Spinal cord (tissue), 10 donors: Measurements from ENCODE around the gene C10orf62. TPM values are rescaled to one million over a fixed set of nuclear protein-coding genes. Genes with fewer than 3 reads are reported as not detected.

Source experiments
- DNase-seq, 6 donors: peaks; one replicate each; pipeline versions ENCODE4 v3.0.0 to v3.0.0-alpha.2; 2013 to 2015; ENCODE audit warnings: low spot score in 6 of 6, low read depth in 4 of 6
- H3K27ac ChIP-seq: one replicate; pipeline ENCODE4 v1.5.1; 2013; ENCODE audit warnings: low read depth, low read length, control low read depth
- H3K27me3 ChIP-seq: one replicate; pipeline ENCODE4 v1.6.1; 2013; ENCODE audit warnings: low read length; ENCODE audit not compliant: control insufficient read depth, insufficient read depth
- H3K36me3 ChIP-seq: one replicate; pipeline ENCODE4 v1.6.1; 2013; ENCODE audit warnings: low read length; ENCODE audit not compliant: control insufficient read depth, insufficient read depth
- H3K4me1 ChIP-seq: one replicate; pipeline ENCODE4 v1.6.1; 2013; ENCODE audit warnings: low read length; ENCODE audit not compliant: control insufficient read depth, insufficient read depth
- H3K4me3 ChIP-seq: one replicate; pipeline ENCODE4 v1.5.1; 2013; ENCODE audit warnings: low read depth, low read length, control low read depth
- H3K9me3 ChIP-seq: one replicate; pipeline ENCODE4 v1.6.1; 2013; ENCODE audit warnings: low read length; ENCODE audit not compliant: control insufficient read depth, insufficient read depth
- WGBS: methylation state at CpG from one replicate; pipeline ENCODE4 v1.1.5; 2013; ENCODE audit warnings: missing lambda C conversion rate; ENCODE audit not compliant: insufficient coverage; 5-methylcytosine and 5-hydroxymethylcytosine counted together
- polyA plus RNA-seq, 2 donors: library from polyadenylated mRNA; unstranded; fragments of 120-200 nt; gene quantifications; one replicate each; pipeline ENCODE4 v1.2.1, GENCODE V29; 2013; ENCODE audit not compliant: insufficient read length in 2 of 2
- total RNA-seq, 2 donors: library from RNA; depleted of rRNA in 1 of 2; stranded (reverse); fragments of 120-200 nt in 1 of 2; fragments of >200 nt in 1 of 2; gene quantifications; one replicate each; pipeline versions ENCODE4 v1.2.3 to v1.2.4, GENCODE V29; 2013 to 2014
- donor health status: healthy.

C10orf62 gene
- total and polyA plus RNA-seq, 4 donors: 0.26 to 0.50 TPM; not detected in 2

DNA sequence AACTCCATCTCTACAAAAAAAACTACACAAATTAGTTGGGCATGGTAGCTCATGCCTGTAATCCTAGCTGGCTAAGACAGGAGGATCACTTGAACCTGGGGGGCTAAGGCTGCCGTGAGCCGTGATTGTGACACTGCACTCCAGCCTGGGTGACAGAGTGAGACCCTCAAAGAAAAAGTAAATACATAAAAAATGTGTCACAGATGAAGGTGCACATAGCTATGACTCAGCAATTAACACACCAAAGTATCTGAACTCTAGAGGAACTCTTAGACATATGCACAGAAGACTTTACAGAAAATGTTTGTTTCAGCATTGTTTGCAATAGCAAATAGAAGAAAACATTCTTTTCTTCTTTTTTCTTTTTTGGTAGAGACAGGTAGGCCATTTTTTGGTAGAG lies 8.3 kb downstream of the C10orf62 start:
- 83% methylated on average over 2 of the region's 2 CpGs for WGBS
- H3K27ac ChIP-seq: no peak overlapping the region

DNA sequence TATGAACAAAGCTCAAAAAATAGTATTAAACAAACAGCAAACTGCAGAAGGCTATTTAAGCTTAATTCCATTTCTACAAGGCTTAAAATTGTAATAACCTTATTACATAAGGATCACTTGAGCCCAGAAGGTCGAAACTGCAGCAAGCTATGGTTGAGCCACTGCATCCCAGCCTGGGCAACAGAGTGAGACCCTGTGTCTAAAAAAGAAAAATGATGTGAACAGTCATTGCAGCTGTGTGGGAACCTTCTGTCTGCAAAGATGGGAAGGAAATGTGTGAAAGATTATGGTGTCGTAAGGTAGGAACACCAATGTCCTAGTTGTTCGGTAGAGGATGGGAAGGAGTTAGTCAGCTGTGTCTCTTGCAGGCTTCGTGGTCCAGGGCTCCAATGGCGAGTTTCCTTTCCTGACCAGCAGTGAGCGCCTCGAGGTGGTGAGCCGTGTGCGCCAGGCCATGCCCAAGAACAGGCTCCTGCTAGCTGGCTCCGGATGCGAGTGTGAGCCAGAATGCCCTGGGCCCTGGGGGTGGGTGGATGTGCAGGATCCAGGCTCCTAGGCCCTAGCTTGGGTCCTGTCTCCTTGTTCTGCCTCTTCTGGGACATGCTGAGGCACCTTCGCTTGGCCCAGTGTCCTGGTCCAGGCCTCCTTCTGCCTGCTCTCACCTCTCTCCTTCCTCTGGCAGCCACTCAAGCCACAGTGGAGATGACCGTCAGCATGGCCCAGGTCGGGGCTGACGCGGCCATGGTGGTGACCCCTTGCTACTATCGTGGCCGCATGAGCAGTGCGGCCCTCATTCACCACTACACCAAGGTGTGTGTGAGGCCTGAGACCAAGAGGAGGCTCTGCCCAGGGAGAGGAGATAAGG lies 9.1 kb downstream of the C10orf62 start:
- DNase-seq: no peak
- H3K9me3 ChIP-seq: no peaks in the 10 kb centered on the region
- peaks cover 18% of the 10 kb centered on the region for H3K4me1 ChIP-seq
- H3K27ac ChIP-seq: no peak overlapping the region
- no peaks in the 10 kb centered on the region for H3K27me3 ChIP-seq
- H3K4me3 ChIP-seq: no peak overlapping the region
- WGBS: 96% methylated on average over 17 of the region's 19 CpGs
- H3K36me3 ChIP-seq: peaks cover 7% of the 10 kb centered on the region

More for the DNA sequence above, 8.3 kb downstream of the C10orf62 start:
- Histone ChIP-seq H3K36me3 (peaks cover 7% of the 10 kb centered on the region), H3K27me3 (no peaks in the 10 kb centered on the region), H3K4me3 (no peak overlapping the region), H3K9me3 (no peaks in the 10 kb centered on the region), H3K4me1 (peaks cover 17% of the 10 kb centered on the region)
- DNase-seq: no peak

DNA sequence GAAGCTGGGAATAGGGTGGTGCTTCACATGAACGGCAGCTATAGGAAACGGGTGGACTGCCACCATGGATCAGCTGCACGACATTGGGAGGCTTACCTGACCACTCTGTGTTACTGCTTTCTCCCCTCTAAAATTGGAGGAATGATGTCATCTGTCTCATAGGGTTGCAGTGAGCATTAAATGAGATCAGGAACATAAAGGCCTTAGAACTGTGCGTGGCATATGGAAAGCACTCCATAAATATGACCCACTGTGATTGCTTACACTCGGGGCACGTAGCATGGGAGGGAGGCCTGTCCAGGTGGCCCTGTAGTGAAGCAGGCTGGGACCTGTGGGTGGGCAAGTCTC lies 9.7 kb downstream of the C10orf62 start:
- Histone ChIP-seq H3K4me3 (no peak overlapping the region), H3K27me3 (no peaks in the 10 kb centered on the region), H3K27ac (no peak overlapping the region), H3K4me1 (peaks cover 18% of the 10 kb centered on the region), H3K9me3 (no peaks in the 10 kb centered on the region), H3K36me3 (peaks cover 7% of the 10 kb centered on the region)
- no peak for DNase-seq
- 92% methylated on average over 3 of the region's 6 CpGs for WGBS

DNA sequence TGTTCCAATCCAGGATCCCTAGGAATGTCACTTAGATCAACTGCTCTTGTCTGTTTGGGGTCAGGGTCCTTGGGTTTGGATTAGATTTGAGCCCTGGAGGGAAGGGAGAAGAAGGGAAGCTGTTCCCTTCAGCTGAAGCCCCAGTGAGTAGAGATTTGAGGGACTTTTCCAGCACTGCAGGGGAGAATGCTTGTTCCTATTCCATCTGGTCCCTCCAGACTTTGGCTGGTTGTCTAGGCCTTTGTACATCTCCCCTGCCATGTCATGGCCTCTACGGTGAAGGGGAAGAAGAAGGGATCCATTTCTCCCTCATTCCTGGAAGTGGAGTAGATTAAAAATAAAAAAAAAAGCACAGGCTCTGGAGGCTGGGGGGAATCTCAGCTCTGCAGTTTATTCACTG lies 11.1 kb downstream of the C10orf62 start:
- Histone ChIP-seq H3K4me1 (peaks cover 18% of the 10 kb centered on the region), H3K36me3 (peaks cover 7% of the 10 kb centered on the region), H3K27ac (no peak overlapping the region), H3K27me3 (no peaks in the 10 kb centered on the region), H3K9me3 (no peaks in the 10 kb centered on the region), H3K4me3 (no peak overlapping the region)
- WGBS: no CpG with 5 or more reads among the region's 1 CpG
- DNase-seq: no peak

DNA sequence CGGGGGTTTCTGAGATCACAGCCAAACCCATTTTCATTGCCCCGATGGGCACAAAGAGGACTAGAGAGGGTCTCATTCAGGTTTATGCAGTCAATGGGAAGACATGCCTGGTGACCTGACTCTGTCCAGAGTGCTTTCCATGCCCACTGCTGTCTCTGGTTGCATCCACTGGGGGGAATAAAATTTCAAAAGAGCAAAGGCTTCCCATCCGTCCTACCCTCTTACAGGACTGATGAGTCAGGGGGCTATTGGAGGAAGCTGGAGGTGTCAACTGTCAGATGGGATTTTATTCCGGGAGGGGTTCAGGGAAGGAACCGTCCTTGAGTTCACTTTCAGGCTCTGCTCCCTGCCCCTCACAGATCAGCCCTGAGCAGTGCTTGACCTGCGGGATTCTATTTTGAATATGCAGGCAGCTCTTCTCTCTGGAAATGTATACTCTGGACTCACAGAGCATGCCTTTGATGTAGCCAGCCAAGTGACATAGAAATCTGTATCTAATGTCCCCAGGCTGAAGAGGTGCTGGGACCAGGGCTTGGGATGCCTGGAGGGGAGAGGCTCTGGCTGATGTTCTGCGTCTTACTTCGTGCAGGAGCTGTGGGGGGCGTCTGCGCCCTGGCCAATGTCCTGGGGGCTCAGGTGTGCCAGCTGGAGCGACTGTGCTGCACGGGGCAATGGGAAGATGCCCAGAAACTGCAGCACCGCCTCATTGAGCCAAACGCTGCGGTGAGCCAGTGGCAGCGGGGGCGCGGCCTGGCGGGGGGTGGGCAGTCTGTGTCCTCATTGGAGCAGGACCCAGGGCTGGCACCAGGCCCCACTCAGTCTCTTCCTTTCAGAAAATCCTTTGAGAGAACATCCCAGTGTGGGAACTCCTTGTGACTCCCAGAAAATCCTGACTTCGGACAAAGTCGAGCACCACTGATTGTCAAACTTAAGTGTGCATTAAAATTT lies 12.0 kb downstream of the C10orf62 start:
- H3K27ac ChIP-seq: peak overlapping the region; percentile 52
- peaks cover 7% of the 10 kb centered on the region for H3K36me3 ChIP-seq
- peak in 3 of 6 donors; percentile 14 to 71 (median 33) for DNase-seq
- 53% methylated on average over 15 of the region's 21 CpGs for WGBS
- H3K4me1 ChIP-seq: peaks cover 18% of the 10 kb centered on the region
- no peak overlapping the region for H3K4me3 ChIP-seq
- no peaks in the 10 kb centered on the region for H3K27me3 ChIP-seq
- no peaks in the 10 kb centered on the region for H3K9me3 ChIP-seq

DNA sequence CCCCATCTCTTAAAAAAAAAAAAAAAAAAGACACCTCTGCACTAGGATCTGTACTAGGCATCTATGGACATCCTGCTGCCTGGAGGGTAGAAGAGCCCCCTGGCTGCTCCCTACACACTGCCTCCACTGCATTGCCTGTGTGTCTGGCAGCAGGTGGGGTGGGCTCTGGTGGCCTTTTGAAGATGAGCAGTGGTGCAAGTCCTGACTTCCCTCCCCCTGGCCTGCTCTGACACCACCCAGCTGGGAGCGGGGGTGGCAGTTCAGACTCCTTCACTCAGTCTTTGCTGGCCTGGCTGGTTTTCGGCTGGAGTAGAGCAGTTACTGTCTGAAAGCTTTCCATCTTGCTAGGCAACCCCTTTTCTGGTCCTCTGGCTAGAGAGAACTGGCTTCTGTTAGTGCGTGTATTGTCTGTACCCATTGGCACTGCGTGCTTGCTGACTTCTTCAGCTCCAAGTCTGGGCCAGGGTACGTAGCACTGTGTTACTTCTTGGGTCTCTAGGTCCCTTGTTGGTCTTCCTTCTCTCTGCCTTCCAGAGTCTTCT lies 17.6 kb downstream of the C10orf62 start:
- H3K36me3 ChIP-seq: peaks cover 9% of the 10 kb centered on the region
- H3K9me3 ChIP-seq: no peaks in the 10 kb centered on the region
- H3K27ac ChIP-seq: peak overlapping the region; percentile 57
- H3K4me3 ChIP-seq: no peak overlapping the region
- no peaks in the 10 kb centered on the region for H3K27me3 ChIP-seq
- H3K4me1 ChIP-seq: peaks cover 11% of the 10 kb centered on the region
- 53% methylated on average over 2 of the region's 5 CpGs for WGBS
- peak in 3 of 6 donors; percentile 26 to 73 (median 35) for DNase-seq

DNA sequence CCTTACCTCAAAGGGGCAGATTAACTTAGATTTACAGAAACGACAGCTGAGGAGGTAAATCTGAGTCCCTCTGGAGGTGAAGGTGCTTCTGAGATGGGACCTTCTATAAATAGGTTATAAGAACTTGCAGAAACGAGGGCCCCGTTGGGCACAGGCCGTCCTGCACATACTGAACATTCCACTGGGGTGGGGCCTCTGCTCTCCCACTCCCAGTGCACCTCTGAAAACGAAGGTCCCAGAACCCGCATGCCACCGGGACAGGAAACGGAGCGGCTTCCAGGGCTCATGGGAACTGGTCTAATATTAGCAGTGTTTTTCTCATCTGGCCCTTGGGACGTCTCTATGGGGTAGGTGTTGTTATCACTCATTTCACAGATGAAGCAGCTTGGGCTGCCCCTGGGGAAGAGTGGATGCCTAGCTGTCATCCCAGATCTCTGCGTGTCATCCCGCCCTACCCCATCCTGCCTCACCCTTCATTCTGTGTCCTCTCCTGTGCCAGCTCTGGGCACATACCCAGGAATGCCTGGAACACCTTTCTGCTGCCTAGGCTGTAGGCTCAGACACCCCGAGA lies 19.6 kb downstream of the C10orf62 start:
- Histone ChIP-seq H3K9me3 (no peaks in the 10 kb centered on the region), H3K4me3 (no peak overlapping the region), H3K27ac (no peak overlapping the region), H3K27me3 (no peaks in the 10 kb centered on the region), H3K36me3 (peaks cover 9% of the 10 kb centered on the region), H3K4me1 (peaks cover 5% of the 10 kb centered on the region)
- no peak for DNase-seq
- WGBS: 84% methylated on average over 10 of the region's 13 CpGs

DNA sequence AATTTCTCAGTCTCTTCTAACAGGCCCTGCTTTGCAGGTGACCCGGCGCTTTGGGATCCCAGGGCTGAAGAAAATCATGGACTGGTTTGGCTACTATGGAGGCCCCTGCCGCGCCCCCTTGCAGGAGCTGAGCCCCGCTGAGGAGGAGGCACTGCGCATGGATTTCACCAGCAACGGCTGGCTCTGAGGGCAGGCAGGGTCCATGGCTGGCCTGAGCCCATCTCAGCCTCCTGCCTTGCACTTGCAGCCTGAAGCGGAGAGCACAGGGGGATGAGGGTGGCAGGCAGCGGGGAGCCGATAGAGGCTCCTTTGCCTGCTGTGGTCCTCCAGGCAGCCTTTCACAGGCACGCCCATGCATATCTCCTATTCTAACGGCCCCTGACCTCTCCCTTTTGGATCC lies 22.0 kb downstream of the C10orf62 start:
- WGBS: 89% methylated on average over 10 of the region's 12 CpGs
- no peaks in the 10 kb centered on the region for H3K9me3 ChIP-seq
- DNase-seq: no peak
- no peak overlapping the region for H3K4me3 ChIP-seq
- H3K4me1 ChIP-seq: peaks cover 5% of the 10 kb centered on the region
- peaks cover 19% of the 10 kb centered on the region for H3K36me3 ChIP-seq
- no peak overlapping the region for H3K27ac ChIP-seq
- no peaks in the 10 kb centered on the region for H3K27me3 ChIP-seq

DNA sequence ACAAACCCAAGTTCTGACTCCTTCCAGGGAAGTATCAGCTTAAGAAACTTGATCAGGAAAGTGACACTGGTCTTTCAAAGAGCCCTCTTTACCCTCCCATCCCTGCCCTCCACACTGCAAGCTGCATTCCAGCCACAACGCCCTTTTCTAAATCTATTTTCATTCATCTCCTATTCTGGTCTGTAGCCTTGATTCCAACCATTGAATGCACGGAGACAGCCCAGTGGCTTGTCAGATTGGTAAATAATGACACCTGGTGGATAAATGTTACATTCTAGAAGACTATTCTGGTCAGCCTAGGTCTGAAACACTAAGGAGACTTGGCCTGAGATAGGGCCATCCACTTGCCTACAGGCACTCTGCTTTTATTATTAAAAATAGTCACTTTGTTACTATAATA lies 22.9 kb downstream of the C10orf62 start:
- no CpG with 5 or more reads among the region's 2 CpGs for WGBS
- no peaks in the 10 kb centered on the region for H3K27me3 ChIP-seq
- peaks cover 19% of the 10 kb centered on the region for H3K36me3 ChIP-seq
- H3K4me3 ChIP-seq: no peak overlapping the region
- no peak overlapping the region for H3K27ac ChIP-seq
- H3K9me3 ChIP-seq: no peaks in the 10 kb centered on the region
- DNase-seq: peak in 2 of 6 donors; percentile 28 to 43
- H3K4me1 ChIP-seq: no peaks in the 10 kb centered on the region
